Subcutaneous adipose tissue (tissue), 4 donors: ENCODE measurements around the gene TOLLIP. TPM values are rescaled to one million over a fixed set of nuclear protein-coding genes. Genes with fewer than 3 reads are reported as not detected.

Experiments
- total RNA-seq, 4 donors: library from RNA; depleted of rRNA; stranded (reverse); fragments of >200 nt; gene quantifications; one replicate each; pipeline ENCODE4 v1.1.0, GENCODE V29; 2016
- TF ChIP-seq, protein P1 (sequence below): fragments of 450-650 bp; IDR thresholded peaks from one replicate; pipeline ENCODE4 v1.5.1; 2016; ENCODE audit warnings: low read depth, mild to moderate bottlenecking, control low read depth, antibody characterized with exemption, moderate library complexity

The TOLLIP gene
- total RNA-seq, 4 donors from 2014 or later: 20.5 to 40.9 (median 27.4) TPM

DNA sequence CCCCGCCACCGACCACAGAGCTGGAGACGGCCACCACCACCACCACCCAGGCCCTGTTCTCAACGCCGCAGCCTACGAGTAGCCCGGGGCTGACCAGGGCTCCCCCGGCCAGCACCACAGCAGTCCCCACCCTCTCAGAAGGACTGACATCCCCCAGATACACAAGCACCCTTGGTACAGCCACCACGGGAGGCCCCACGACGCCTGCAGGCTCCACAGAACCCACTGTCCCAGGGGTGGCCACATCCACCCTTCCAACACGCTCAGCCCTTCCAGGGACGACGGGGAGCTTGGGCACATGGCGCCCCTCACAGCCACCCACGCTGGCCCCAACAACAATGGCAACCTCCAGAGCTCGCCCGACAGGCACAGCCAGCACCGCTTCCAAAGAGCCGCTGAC is 67.7 kb downstream of the TOLLIP start:
- TF ChIP-seq, protein P1, sequence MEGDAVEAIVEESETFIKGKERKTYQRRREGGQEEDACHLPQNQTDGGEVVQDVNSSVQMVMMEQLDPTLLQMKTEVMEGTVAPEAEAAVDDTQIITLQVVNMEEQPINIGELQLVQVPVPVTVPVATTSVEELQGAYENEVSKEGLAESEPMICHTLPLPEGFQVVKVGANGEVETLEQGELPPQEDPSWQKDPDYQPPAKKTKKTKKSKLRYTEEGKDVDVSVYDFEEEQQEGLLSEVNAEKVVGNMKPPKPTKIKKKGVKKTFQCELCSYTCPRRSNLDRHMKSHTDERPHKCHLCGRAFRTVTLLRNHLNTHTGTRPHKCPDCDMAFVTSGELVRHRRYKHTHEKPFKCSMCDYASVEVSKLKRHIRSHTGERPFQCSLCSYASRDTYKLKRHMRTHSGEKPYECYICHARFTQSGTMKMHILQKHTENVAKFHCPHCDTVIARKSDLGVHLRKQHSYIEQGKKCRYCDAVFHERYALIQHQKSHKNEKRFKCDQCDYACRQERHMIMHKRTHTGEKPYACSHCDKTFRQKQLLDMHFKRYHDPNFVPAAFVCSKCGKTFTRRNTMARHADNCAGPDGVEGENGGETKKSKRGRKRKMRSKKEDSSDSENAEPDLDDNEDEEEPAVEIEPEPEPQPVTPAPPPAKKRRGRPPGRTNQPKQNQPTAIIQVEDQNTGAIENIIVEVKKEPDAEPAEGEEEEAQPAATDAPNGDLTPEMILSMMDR: no peak

- TF ChIP-seq, protein P1: no peak
Observed at GRCh38 chr11:1240771-1241170, 68.7 kb downstream of the TOLLIP start.

- TF ChIP-seq, protein P1: no peak
Observed at GRCh38 chr11:1239596-1240205, 69.7 kb downstream of the TOLLIP start.

GRCh38 chr11:1238767-1239595 is 70.5 kb downstream of the TOLLIP start:
- TF ChIP-seq, protein P1: no peak

GRCh38 chr11:1237851-1238250 is 71.6 kb downstream of the TOLLIP start:
- TF ChIP-seq, protein P1: no peak

GRCh38 chr11:1237128-1237580 is 72.3 kb downstream of the TOLLIP start:
- TF ChIP-seq, protein P1: no peak
